GM18951 (cell line): ENCODE measurements around the gene DISC1.

Experiments used
- POLR2A ChIP-seq: IDR thresholded peaks from 4 replicates; pipeline ENCODE4 v1.6.1; 2011; ENCODE audit warnings: mild to moderate bottlenecking; ENCODE audit not compliant: insufficient read length, insufficient read depth; ENCODE audit errors: extremely low read depth
- in situ Hi-C: fragments of 300-500 bp; cut with MboI; formaldehyde crosslinking; loops from one replicate; pipeline ENCODE4 v1.12.0; 2022; ENCODE audit warnings: low sequenced_read_pairs, mixed read lengths, inconsistent platforms; ENCODE audit not compliant: unreplicated experiment

Gene DISC1

GRCh38 chr1:232048481-232048880, 421.9 kb downstream of the DISC1 start:
- no peak for TF ChIP-seq POLR2A
- in situ Hi-C loops: no loop called here

GRCh38 chr1:232049335-232049734, 422.7 kb downstream of the DISC1 start:
- in situ Hi-C loops: no loop called here
- no peak for TF ChIP-seq POLR2A

GRCh38 chr1:232057217-232057895, 430.8 kb downstream of the DISC1 start:
- in situ Hi-C loops: no loop called here
- TF ChIP-seq POLR2A: no peak

- in situ Hi-C loops: no loop called here
- TF ChIP-seq POLR2A: no peak
Measured at GRCh38 chr1:232057896-232058274, 431.3 kb downstream of the DISC1 start.

GRCh38 chr1:232059726-232060374, 433.3 kb downstream of the DISC1 start:
- in situ Hi-C loops: no loop called here

GRCh38 chr1:232062967-232063366, 436.4 kb downstream of the DISC1 start:
- no peak for TF ChIP-seq POLR2A
- in situ Hi-C loops: no loop called here

More at GRCh38 chr1:232059726-232060374, 433.3 kb downstream of the DISC1 start:
- TF ChIP-seq POLR2A: no peak

- in situ Hi-C loops: no loop called here
- TF ChIP-seq POLR2A: no peak
Measured at GRCh38 chr1:232066521-232066920, 439.9 kb downstream of the DISC1 start.

- TF ChIP-seq POLR2A: no peak
- in situ Hi-C loops: no loop called here
Measured at GRCh38 chr1:232074265-232074664, 447.7 kb downstream of the DISC1 start.

- TF ChIP-seq POLR2A: no peak
- in situ Hi-C loops: no loop called here
Measured at GRCh38 chr1:232077809-232078208, 451.2 kb downstream of the DISC1 start.

GRCh38 chr1:232084584-232085223, 458.1 kb downstream of the DISC1 start:
- TF ChIP-seq POLR2A: no peak
- in situ Hi-C loops: no loop called here

- in situ Hi-C loops: no loop called here
- TF ChIP-seq POLR2A: no peak
Measured at GRCh38 chr1:232090816-232091215, 464.2 kb downstream of the DISC1 start.
